KMS-11 (cell line): ENCODE results near the gene FANCC.

Experiments
- H2AFZ ChIP-seq: fragments of 200-600 bp; sonication (generic); 2 replicates; pipeline ENCODE4 v1.6.1; 2016; ENCODE audit warnings: antibody characterized with exemption, mixed run types, low read depth
- H3K27ac ChIP-seq: fragments of 200-600 bp; sonication (generic); 2 replicates; pipeline ENCODE4 v1.6.1; 2016; ENCODE audit warnings: mild to moderate bottlenecking, mixed run types
- H3K27me3 ChIP-seq: fragments of 200-600 bp; sonication (generic); 2 replicates; pipeline ENCODE4 v1.6.1; 2017; ENCODE audit warnings: mild to moderate bottlenecking, low read depth, mixed run types, moderate library complexity; ENCODE audit not compliant: insufficient read depth
- H3K36me3 ChIP-seq: fragments of 200-600 bp; sonication (generic); 2 replicates; pipeline ENCODE4 v1.6.1; 2017; ENCODE audit warnings: mild to moderate bottlenecking, mixed run types; ENCODE audit not compliant: insufficient read depth
- H3K4me1 ChIP-seq: fragments of 200-600 bp; sonication (generic); 2 replicates; pipeline ENCODE4 v1.6.1; 2016; ENCODE audit warnings: mild to moderate bottlenecking, low read depth, mixed run types; ENCODE audit not compliant: poor library complexity, severe bottlenecking
- H3K4me2 ChIP-seq: fragments of 200-600 bp; sonication (generic); 2 replicates; pipeline ENCODE4 v1.7.0; 2016; ENCODE audit warnings: mild to moderate bottlenecking, mixed run types
- H3K4me3 ChIP-seq: fragments of 200-600 bp; sonication (generic); IDR thresholded peaks from 2 replicates; pipeline ENCODE4 v1.6.1; 2017; ENCODE audit warnings: low read depth, low read length, mixed read lengths; ENCODE audit not compliant: insufficient read depth
- H3K79me2 ChIP-seq: fragments of 200-600 bp; sonication (generic); 2 replicates; pipeline ENCODE4 v1.6.1; 2016; ENCODE audit warnings: low read depth, mixed run types; ENCODE audit not compliant: insufficient read depth
- H3K9ac ChIP-seq: fragments of 200-600 bp; sonication (generic); 2 replicates; pipeline ENCODE4 v1.6.1; 2016; ENCODE audit warnings: mild to moderate bottlenecking, mixed run types
- H4K20me1 ChIP-seq: fragments of 200-600 bp; sonication (generic); 2 replicates; pipeline ENCODE4 v1.6.1; 2016; ENCODE audit warnings: mild to moderate bottlenecking, mixed run types; ENCODE audit not compliant: insufficient read depth
- CTCF ChIP-seq: fragments of 200-600 bp; sonication (generic); conservative IDR thresholded peaks from 2 replicates; pipeline ENCODE4 v1.6.1; 2017; ENCODE audit warnings: low read depth, mild to moderate bottlenecking, antibody characterized with exemption, low read length, moderate library complexity, mixed read lengths

The FANCC gene

GRCh38 chr9:95065224-95065623, 252.3 kb downstream of the FANCC start:
- no peaks in the 10 kb centered on the region for H4K20me1 ChIP-seq
- H3K9ac ChIP-seq = no peak overlapping the region
- H3K79me2 ChIP-seq = no peaks in the 10 kb centered on the region
- H3K27ac ChIP-seq = no peak overlapping the region
- TF ChIP-seq CTCF = no peak
- H3K4me3 ChIP-seq = no peak overlapping the region
- H2AFZ ChIP-seq = no peak overlapping the region
- no peaks in the 10 kb centered on the region for H3K4me1 ChIP-seq
- H3K4me2 ChIP-seq = no peak overlapping the region
- H3K27me3 ChIP-seq = no peaks in the 10 kb centered on the region
- H3K36me3 ChIP-seq = no peaks in the 10 kb centered on the region

GRCh38 chr9:95063300-95063699, 254.2 kb downstream of the FANCC start:
- no peak for TF ChIP-seq CTCF
- H4K20me1 ChIP-seq = no peaks in the 10 kb centered on the region
- H3K4me2 ChIP-seq = no peak overlapping the region
- H3K4me3 ChIP-seq = no peak overlapping the region
- no peaks in the 10 kb centered on the region for H3K27me3 ChIP-seq
- no peak overlapping the region for H3K9ac ChIP-seq
- H3K36me3 ChIP-seq = no peaks in the 10 kb centered on the region
- no peaks in the 10 kb centered on the region for H3K4me1 ChIP-seq
- H2AFZ ChIP-seq = no peak overlapping the region
- no peak overlapping the region for H3K27ac ChIP-seq
- no peaks in the 10 kb centered on the region for H3K79me2 ChIP-seq

GRCh38 chr9:95062596-95063065, 254.9 kb downstream of the FANCC start:
- Histone ChIP-seq H4K20me1 (no peaks in the 10 kb centered on the region), H3K27me3 (no peaks in the 10 kb centered on the region), H3K4me1 (no peaks in the 10 kb centered on the region), H3K9ac (no peak overlapping the region), H3K4me3 (no peak overlapping the region), H3K79me2 (no peaks in the 10 kb centered on the region), H3K27ac (no peak overlapping the region), H3K36me3 (no peaks in the 10 kb centered on the region), H3K4me2 (no peak overlapping the region), H2AFZ (no peak overlapping the region)
- no peak for TF ChIP-seq CTCF

GRCh38 chr9:95061916-95062595, 255.5 kb downstream of the FANCC start:
- no peaks in the 10 kb centered on the region for H3K4me1 ChIP-seq
- H3K9ac ChIP-seq = no peak overlapping the region
- H3K27ac ChIP-seq = no peak overlapping the region
- H3K4me2 ChIP-seq = no peak overlapping the region
- H3K36me3 ChIP-seq = no peaks in the 10 kb centered on the region
- H2AFZ ChIP-seq = no peak overlapping the region
- H3K27me3 ChIP-seq = no peaks in the 10 kb centered on the region
- H3K79me2 ChIP-seq = no peaks in the 10 kb centered on the region
- TF ChIP-seq CTCF = no peak
- H3K4me3 ChIP-seq = no peak overlapping the region
- H4K20me1 ChIP-seq = no peaks in the 10 kb centered on the region
